NK-92 (cell line): ENCODE data around the gene CDKN2B-AS1.

Experiments
- DNase-seq: peaks from one replicate; lab custom pipeline; 2025; ENCODE audit not compliant: unreplicated experiment; lab: John Stamatoyannopoulos, UW

CDKN2B-AS1 gene

GRCh38 chr9:22078081-22078480 is 83.5 kb downstream of the CDKN2B-AS1 start:
- no peak for DNase-seq

- no peak for DNase-seq
These were observed 85.3 kb downstream of the CDKN2B-AS1 start for GRCh38 chr9:22079873-22080341.

- no peak for DNase-seq
These were observed 89.9 kb downstream of the CDKN2B-AS1 start for GRCh38 chr9:22084336-22085035.

GRCh38 chr9:22088053-22088716 is 93.6 kb downstream of the CDKN2B-AS1 start:
- DNase-seq: no peak

GRCh38 chr9:22088717-22089061 is 94.1 kb downstream of the CDKN2B-AS1 start:
- no peak for DNase-seq

GRCh38 chr9:22097707-22098106 is 103.1 kb downstream of the CDKN2B-AS1 start:
- no peak for DNase-seq

GRCh38 chr9:22098643-22099332 is 104.2 kb downstream of the CDKN2B-AS1 start:
- DNase-seq: no peak

- no peak for DNase-seq
These were observed 106.0 kb downstream of the CDKN2B-AS1 start for GRCh38 chr9:22100626-22101025.

GRCh38 chr9:22102146-22103053 is 107.8 kb downstream of the CDKN2B-AS1 start:
- DNase-seq: no peak

- DNase-seq: no peak
These were observed 109.3 kb downstream of the CDKN2B-AS1 start for GRCh38 chr9:22103685-22104575.

GRCh38 chr9:22105005-22105722 is 110.6 kb downstream of the CDKN2B-AS1 start:
- no peak for DNase-seq

- DNase-seq: no peak
These were observed 112.8 kb downstream of the CDKN2B-AS1 start for GRCh38 chr9:22107202-22108045.

GRCh38 chr9:22108581-22109370 is 114.2 kb downstream of the CDKN2B-AS1 start:
- no peak for DNase-seq

GRCh38 chr9:22111176-22111953 is 116.8 kb downstream of the CDKN2B-AS1 start:
- DNase-seq: no peak

GRCh38 chr9:22111954-22112247 is 117.3 kb downstream of the CDKN2B-AS1 start:
- DNase-seq: no peak

GRCh38 chr9:22112870-22113821 is 118.6 kb downstream of the CDKN2B-AS1 start:
- no peak for DNase-seq
